Right lobe of liver (tissue), 4 donors: ENCODE results near the gene DCAF17.

Experiments
- POLR2A ChIP-seq: fragments of 450-650 bp; IDR thresholded peaks from one replicate; pipeline ENCODE4 v1.6.1; 2017; ENCODE audit warnings: antibody characterized with exemption, mild to moderate bottlenecking
- TF ChIP-seq, protein P1 (sequence below), 4 donors: fragments of 200-600 bp in 3 of 4; fragments of 450-650 bp in 1 of 4; IDR thresholded peaks; one replicate each; pipeline versions ENCODE4 v1.5.1 to v1.8.0; 2016 to 2022; ENCODE audit warnings: antibody characterized with exemption in 4 of 4, mild to moderate bottlenecking in 2 of 4
- donor health status: DM: no; HTN: no; CAD: no.
- donor health status: DM: no; HTN: no; CAD: no.
- donor health status: DM: no; HTN: yes; CAD: no.

DNA sequence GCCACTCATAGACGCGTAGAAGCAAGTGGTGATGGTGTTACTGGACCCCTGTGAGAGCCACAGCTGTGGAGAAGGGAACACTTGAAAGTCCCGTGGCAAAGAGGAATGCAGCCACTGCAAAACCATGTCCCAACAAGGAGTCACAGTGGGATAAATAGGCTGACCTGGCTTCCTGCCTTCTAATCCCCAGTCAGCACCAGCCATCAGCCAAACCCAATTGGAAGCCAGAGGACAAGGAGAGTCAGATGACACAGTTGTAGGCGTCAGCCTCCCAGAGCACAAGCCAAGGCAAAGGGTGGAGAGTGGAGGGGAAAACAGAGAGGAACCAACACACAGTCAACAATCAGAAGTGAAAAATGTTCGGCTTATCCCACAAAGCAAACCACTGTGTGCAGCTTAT lies 82.8 kb downstream of the DCAF17 start:
- TF ChIP-seq, protein P1, sequence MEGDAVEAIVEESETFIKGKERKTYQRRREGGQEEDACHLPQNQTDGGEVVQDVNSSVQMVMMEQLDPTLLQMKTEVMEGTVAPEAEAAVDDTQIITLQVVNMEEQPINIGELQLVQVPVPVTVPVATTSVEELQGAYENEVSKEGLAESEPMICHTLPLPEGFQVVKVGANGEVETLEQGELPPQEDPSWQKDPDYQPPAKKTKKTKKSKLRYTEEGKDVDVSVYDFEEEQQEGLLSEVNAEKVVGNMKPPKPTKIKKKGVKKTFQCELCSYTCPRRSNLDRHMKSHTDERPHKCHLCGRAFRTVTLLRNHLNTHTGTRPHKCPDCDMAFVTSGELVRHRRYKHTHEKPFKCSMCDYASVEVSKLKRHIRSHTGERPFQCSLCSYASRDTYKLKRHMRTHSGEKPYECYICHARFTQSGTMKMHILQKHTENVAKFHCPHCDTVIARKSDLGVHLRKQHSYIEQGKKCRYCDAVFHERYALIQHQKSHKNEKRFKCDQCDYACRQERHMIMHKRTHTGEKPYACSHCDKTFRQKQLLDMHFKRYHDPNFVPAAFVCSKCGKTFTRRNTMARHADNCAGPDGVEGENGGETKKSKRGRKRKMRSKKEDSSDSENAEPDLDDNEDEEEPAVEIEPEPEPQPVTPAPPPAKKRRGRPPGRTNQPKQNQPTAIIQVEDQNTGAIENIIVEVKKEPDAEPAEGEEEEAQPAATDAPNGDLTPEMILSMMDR (IDR thresholded peaks at IDR 0.05): no peak
- no peak for TF ChIP-seq POLR2A
